ENCODE results near the gene ATP8B4. TPM values are rescaled to one million over a fixed set of nuclear protein-coding genes. Genes with fewer than 3 reads are reported as not detected.

Gene ATP8B4
- total RNA-seq, 1 experiment from 2014 or later, result not detected

DNA sequence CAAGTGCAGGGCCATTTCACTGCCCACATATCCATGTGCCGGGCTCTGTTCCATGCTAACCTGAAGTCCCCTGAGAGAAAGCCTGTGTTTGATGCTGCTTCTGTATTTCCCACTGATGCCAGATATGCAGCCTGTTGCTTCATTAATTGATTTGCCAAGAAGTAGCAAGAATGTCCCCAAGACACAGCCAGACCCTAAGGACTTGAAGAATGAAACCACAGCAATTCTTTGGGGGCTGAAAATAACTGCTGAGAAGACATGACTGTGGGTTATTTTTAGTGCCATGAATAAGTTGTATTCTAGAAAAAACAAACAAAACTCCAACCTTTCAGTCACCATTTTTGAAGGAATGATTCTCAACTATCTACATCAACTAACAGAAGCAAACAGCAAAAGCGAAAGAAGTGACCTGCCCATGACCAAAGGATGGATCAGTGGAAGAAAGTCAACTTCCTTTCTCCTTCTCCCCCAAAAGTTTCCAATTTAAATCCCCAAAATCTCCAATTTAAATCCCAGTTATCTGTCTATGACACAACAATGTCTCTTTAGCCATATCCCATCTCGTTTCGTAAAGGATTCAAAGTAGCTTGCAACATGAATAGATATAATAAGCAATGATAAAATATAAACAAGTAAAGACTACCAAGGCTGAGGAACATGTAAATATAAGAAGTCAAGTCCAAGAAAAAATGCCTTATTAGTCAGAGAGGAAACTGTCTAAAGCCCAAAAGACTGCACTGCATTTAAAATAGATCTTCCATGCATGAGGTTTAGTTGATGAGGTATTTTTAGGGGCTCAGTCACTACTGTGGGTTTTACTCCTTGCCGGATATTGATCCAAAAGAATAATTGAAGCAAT is 271.4 kb downstream of the ATP8B4 start:
- DNase-seq (ENCODE audit: low read depth, low spot score), result no peak
- H3K36me3 ChIP-seq (ENCODE audit: control insufficient read depth, insufficient read depth, low read length), result no peaks in the 10 kb centered on the region
- no peaks in the 10 kb centered on the region for H3K4me1 ChIP-seq (ENCODE audit: control insufficient read depth, insufficient read depth, low read length)
- ChIA-PET POLR2A (no interaction called here), CTCF (no interaction called here)
- no TSS peak for BruUV-seq (replicated peaks)
- no peaks in the 10 kb centered on the region for H3K9me3 ChIP-seq (ENCODE audit: control insufficient read depth, insufficient read depth, low read depth, low read length)
- ATAC-seq, result no peak
- no peaks in the 10 kb centered on the region for H3K27me3 ChIP-seq (ENCODE audit: control insufficient read depth, insufficient read depth, low read length)
- in situ Hi-C loops (cut with HindIII; ENCODE audit: low pct_unique_long_range_greater_than_20kb, low sequenced_read_pairs) (no loop called here), intact Hi-C loops (cut with micrococcal nuclease; ENCODE audit: unreplicated experiment) (no loop called here)
- no peak overlapping the region for H3K27ac ChIP-seq (ENCODE audit: low read length)
- TF ChIP-seq POLR2AphosphoS5 (IDR thresholded peaks at IDR 0.05; ENCODE audit: low read depth, low read length) (no peak), SIN3A (IDR thresholded peaks at IDR 0.05; ENCODE audit: borderline replicate concordance, insufficient read depth, low read depth, low read length) (no peak), TCF7L2 (IDR thresholded peaks at IDR 0.05; ENCODE audit: low read depth, low read length) (no peak)
- TF ChIP-seq, protein P1, sequence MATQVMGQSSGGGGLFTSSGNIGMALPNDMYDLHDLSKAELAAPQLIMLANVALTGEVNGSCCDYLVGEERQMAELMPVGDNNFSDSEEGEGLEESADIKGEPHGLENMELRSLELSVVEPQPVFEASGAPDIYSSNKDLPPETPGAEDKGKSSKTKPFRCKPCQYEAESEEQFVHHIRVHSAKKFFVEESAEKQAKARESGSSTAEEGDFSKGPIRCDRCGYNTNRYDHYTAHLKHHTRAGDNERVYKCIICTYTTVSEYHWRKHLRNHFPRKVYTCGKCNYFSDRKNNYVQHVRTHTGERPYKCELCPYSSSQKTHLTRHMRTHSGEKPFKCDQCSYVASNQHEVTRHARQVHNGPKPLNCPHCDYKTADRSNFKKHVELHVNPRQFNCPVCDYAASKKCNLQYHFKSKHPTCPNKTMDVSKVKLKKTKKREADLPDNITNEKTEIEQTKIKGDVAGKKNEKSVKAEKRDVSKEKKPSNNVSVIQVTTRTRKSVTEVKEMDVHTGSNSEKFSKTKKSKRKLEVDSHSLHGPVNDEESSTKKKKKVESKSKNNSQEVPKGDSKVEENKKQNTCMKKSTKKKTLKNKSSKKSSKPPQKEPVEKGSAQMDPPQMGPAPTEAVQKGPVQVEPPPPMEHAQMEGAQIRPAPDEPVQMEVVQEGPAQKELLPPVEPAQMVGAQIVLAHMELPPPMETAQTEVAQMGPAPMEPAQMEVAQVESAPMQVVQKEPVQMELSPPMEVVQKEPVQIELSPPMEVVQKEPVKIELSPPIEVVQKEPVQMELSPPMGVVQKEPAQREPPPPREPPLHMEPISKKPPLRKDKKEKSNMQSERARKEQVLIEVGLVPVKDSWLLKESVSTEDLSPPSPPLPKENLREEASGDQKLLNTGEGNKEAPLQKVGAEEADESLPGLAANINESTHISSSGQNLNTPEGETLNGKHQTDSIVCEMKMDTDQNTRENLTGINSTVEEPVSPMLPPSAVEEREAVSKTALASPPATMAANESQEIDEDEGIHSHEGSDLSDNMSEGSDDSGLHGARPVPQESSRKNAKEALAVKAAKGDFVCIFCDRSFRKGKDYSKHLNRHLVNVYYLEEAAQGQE (IDR thresholded peaks at IDR 0.05; ENCODE audit: insufficient read depth in 1 of 2, low read depth in 2 of 2, low read length in 1 of 2), result no peak
- TF ChIP-seq, protein P2, sequence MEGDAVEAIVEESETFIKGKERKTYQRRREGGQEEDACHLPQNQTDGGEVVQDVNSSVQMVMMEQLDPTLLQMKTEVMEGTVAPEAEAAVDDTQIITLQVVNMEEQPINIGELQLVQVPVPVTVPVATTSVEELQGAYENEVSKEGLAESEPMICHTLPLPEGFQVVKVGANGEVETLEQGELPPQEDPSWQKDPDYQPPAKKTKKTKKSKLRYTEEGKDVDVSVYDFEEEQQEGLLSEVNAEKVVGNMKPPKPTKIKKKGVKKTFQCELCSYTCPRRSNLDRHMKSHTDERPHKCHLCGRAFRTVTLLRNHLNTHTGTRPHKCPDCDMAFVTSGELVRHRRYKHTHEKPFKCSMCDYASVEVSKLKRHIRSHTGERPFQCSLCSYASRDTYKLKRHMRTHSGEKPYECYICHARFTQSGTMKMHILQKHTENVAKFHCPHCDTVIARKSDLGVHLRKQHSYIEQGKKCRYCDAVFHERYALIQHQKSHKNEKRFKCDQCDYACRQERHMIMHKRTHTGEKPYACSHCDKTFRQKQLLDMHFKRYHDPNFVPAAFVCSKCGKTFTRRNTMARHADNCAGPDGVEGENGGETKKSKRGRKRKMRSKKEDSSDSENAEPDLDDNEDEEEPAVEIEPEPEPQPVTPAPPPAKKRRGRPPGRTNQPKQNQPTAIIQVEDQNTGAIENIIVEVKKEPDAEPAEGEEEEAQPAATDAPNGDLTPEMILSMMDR (IDR thresholded peaks at IDR 0.05), result no peak
- no peak overlapping the region for H3K4me3 ChIP-seq (ENCODE audit: low read depth in 2 of 2, low read length in 2 of 2)

DNA sequence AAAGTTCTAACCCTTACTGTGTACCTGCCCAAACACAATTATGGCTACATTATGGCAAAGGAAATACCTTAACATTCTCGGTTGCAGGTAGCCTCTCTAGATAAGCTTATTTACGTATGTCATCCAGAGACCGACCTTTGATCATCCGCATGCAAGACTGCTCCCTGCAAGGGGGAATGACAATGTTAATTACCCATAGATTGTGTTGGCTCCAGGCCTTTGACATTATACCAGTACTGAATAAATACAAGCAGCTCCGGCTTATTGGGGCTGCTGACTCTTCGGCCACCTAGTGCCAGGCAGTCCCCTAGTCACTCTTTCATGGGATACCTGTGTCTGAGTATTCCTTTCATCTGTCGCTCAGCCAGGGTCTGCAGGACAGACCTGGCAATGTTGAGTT is 274.6 kb downstream of the ATP8B4 start:
- Histone ChIP-seq H3K9me3 (ENCODE audit: control insufficient read depth, insufficient read depth, low read depth, low read length) (no peaks in the 10 kb centered on the region), H3K4me3 (ENCODE audit: low read depth in 2 of 2, low read length in 2 of 2) (no peak overlapping the region), H3K27ac (ENCODE audit: low read length) (no peak overlapping the region), H3K36me3 (ENCODE audit: control insufficient read depth, insufficient read depth, low read length) (no peaks in the 10 kb centered on the region), H3K27me3 (ENCODE audit: control insufficient read depth, insufficient read depth, low read length) (no peaks in the 10 kb centered on the region), H3K4me1 (ENCODE audit: control insufficient read depth, insufficient read depth, low read length) (no peaks in the 10 kb centered on the region)
- ChIA-PET CTCF (no interaction called here), POLR2A (no interaction called here)
- intact Hi-C loops (cut with micrococcal nuclease; ENCODE audit: unreplicated experiment), result no loop called here
- DNase-seq (ENCODE audit: low read depth, low spot score) (no peak), ATAC-seq (no peak)
- BruUV-seq (replicated peaks), result no TSS peak
- TF ChIP-seq, protein P2 (IDR thresholded peaks at IDR 0.05), result no peak
- TF ChIP-seq POLR2AphosphoS5 (IDR thresholded peaks at IDR 0.05; ENCODE audit: low read depth, low read length) (no peak), SIN3A (IDR thresholded peaks at IDR 0.05; ENCODE audit: borderline replicate concordance, insufficient read depth, low read depth, low read length) (no peak), TCF7L2 (IDR thresholded peaks at IDR 0.05; ENCODE audit: low read depth, low read length) (no peak)
- TF ChIP-seq, protein P1 (IDR thresholded peaks at IDR 0.05; ENCODE audit: insufficient read depth in 1 of 2, low read depth in 2 of 2, low read length in 1 of 2), result no peak
- in situ Hi-C loops (cut with HindIII; ENCODE audit: low pct_unique_long_range_greater_than_20kb, low sequenced_read_pairs), result no loop called here

Data from Panc1 (cell line).